OCI-M2 (cell line): Measurements from ENCODE around the gene EPHB6.

ENCODE experiments used
- DNase-seq: peaks from one replicate; lab custom pipeline; 2025; ENCODE audit not compliant: unreplicated experiment; lab: John Stamatoyannopoulos, UW

EPHB6 gene

GRCh38 chr7:142854372-142855113, at the start of gene EPHB6:
TSS of gene EPHB6 (plus strand) at chr7:142855076. CDS start at chr7:142863228, 8,152 bp downstream.
- DNase-seq: no peak

GRCh38 chr7:142805350-142806021, 49.4 kb upstream of the EPHB6 start:
- no peak for DNase-seq

- no peak for DNase-seq
Measured at GRCh38 chr7:142806022-142806356, 48.9 kb upstream of the EPHB6 start.

- DNase-seq: no peak
Measured at GRCh38 chr7:142806957-142807356, 47.9 kb upstream of the EPHB6 start.

GRCh38 chr7:142807855-142808460, 46.9 kb upstream of the EPHB6 start:
- DNase-seq: no peak

GRCh38 chr7:142808461-142808801, 46.4 kb upstream of the EPHB6 start:
- DNase-seq: no peak

GRCh38 chr7:142808802-142809583, 45.9 kb upstream of the EPHB6 start:
- DNase-seq: no peak

GRCh38 chr7:142809671-142810070, 45.2 kb upstream of the EPHB6 start:
- no peak for DNase-seq

GRCh38 chr7:142811154-142811737, 43.6 kb upstream of the EPHB6 start:
- DNase-seq: no peak

GRCh38 chr7:142812437-142813215, 42.2 kb upstream of the EPHB6 start:
- DNase-seq: no peak

GRCh38 chr7:142813226-142813625, 41.6 kb upstream of the EPHB6 start:
- DNase-seq: no peak

GRCh38 chr7:142813699-142814098, 41.2 kb upstream of the EPHB6 start:
- DNase-seq: no peak

- no peak for DNase-seq
Measured at GRCh38 chr7:142814451-142814850, 40.4 kb upstream of the EPHB6 start.

GRCh38 chr7:142815134-142815533, 39.7 kb upstream of the EPHB6 start:
- DNase-seq: no peak

- DNase-seq: no peak
Measured at GRCh38 chr7:142817506-142817905, 37.4 kb upstream of the EPHB6 start.

- no peak for DNase-seq
Measured at GRCh38 chr7:142819530-142819929, 35.3 kb upstream of the EPHB6 start.

- no peak for DNase-seq
Measured at GRCh38 chr7:142822714-142823113, 32.2 kb upstream of the EPHB6 start.

GRCh38 chr7:142827951-142828500, 26.9 kb upstream of the EPHB6 start:
- DNase-seq: no peak

- no peak for DNase-seq
Measured at GRCh38 chr7:142832417-142832816, 22.5 kb upstream of the EPHB6 start.
